Fibroblast of the aortic adventitia (primary cell): Measurements from ENCODE around the gene ZNF79. TPM values are rescaled to one million over a fixed set of nuclear protein-coding genes. Genes with fewer than 3 reads are reported as not detected.

Source experiments
- DNase-seq: peaks from one replicate; pipeline ENCODE4 v3.0.0-alpha.2; 2010; ENCODE audit warnings: low read depth
- H3K4me3 ChIP-seq: 2 replicates; pipeline ENCODE4 v1.5.1; 2011; ENCODE audit warnings: low read depth, mild to moderate bottlenecking, control low read depth, low read length, moderate library complexity
- small RNA-seq: library from RNA; depleted of rRNA; stranded (forward); fragments of <200 nt; gene quantifications from one replicate; pipeline ENCODE3, GENCODE V24; 2012
- total RNA-seq: library from RNA; depleted of rRNA; stranded (reverse); fragments of >200 nt; gene quantifications from 2 replicates; pipeline ENCODE4 v1.2.3, GENCODE V29; 2012; ENCODE audit warnings: low replicate concordance
- TF ChIP-seq, protein P1 (sequence below): IDR thresholded peaks from 2 replicates; pipeline ENCODE4 v1.5.1; 2011; ENCODE audit warnings: mild to moderate bottlenecking, low read length, control low read depth, inconsistent platforms; ENCODE audit not compliant: insufficient read depth

Gene ZNF79
- total RNA-seq, 1 donor = 10.2 TPM

DNA sequence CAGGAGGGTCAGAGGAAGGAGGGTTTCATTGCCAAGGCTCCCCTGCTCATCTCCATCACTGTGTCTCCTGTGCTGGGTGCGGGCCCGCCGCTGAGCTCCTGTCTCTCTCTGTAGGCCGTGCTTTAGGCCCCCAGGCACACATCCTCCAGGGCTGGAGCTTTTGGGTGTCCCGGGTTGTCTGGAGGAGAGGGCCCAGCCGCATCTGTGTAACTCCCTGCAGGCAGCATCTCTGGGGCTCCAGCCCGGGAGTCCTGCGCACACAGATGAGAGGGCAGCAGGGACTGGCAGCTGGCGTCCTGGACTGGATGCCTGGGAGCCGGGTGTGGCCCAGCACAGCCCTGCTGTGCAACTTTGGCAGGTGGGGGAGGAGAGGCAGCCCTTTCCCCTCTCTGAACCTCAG, 67.3 kb downstream of the ZNF79 start:
- no peak for DNase-seq
- TF ChIP-seq, protein P1, sequence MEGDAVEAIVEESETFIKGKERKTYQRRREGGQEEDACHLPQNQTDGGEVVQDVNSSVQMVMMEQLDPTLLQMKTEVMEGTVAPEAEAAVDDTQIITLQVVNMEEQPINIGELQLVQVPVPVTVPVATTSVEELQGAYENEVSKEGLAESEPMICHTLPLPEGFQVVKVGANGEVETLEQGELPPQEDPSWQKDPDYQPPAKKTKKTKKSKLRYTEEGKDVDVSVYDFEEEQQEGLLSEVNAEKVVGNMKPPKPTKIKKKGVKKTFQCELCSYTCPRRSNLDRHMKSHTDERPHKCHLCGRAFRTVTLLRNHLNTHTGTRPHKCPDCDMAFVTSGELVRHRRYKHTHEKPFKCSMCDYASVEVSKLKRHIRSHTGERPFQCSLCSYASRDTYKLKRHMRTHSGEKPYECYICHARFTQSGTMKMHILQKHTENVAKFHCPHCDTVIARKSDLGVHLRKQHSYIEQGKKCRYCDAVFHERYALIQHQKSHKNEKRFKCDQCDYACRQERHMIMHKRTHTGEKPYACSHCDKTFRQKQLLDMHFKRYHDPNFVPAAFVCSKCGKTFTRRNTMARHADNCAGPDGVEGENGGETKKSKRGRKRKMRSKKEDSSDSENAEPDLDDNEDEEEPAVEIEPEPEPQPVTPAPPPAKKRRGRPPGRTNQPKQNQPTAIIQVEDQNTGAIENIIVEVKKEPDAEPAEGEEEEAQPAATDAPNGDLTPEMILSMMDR = no peak
- H3K4me3 ChIP-seq = no peak overlapping the region

DNA sequence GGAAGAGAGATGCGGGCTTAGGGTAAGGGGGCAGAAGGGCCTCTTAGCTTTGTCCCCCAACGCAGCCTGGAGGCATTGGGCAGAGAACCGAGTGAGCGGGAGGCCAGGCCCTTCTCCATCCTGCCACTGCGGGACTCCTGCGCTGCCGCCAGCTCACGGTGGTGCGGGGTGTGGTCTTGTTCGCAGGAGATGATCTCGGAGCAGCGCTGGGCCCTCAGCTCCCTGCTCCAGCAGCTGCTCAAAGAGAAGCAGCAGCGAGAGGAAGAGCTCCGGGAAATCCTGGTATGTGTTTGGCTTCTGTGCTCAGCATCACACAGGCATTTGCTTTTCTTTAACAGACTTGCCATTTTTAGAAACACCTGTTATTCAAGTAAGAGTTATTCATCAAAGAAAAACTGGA, 68.4 kb downstream of the ZNF79 start:
- TF ChIP-seq, protein P1 = no peak
- no peak overlapping the region for H3K4me3 ChIP-seq
- DNase-seq = no peak

DNA sequence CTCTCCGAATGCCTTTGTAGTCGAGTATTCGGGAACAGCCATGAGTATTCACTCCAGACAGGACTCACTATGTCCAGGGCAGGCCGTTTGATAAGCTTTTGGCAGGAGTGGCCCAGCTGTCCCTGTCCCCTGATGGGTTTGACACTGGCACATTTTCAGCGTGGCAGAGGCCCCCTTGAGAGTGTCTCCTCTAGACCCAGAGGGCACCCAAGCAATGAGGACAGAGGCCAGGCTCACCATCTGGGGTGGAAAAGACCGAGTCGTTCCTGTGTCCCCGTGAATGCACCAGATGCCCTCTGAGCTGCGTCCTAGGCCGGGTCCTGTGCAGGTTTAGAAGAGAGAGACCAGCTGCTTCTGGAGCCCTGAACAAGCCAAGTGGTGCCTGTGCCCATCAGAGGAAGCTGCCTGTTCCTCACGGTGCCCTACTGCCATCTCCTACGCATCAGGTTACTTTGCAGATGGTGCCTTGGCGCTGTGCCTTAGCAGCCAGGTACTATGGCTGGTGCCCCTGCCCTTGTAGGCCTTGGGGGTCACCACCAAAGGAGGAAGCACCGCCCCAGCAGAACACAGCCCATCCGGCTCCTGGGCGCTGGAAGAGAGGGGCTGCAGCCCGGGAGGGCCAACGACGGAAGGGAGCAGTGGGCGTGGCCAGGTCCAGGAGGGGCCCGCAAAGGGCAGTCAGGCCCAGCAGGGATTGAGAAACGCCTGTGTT, 69.6 kb downstream of the ZNF79 start:
- no peak for DNase-seq
- TF ChIP-seq, protein P1 = no peak
- no peak overlapping the region for H3K4me3 ChIP-seq

DNA sequence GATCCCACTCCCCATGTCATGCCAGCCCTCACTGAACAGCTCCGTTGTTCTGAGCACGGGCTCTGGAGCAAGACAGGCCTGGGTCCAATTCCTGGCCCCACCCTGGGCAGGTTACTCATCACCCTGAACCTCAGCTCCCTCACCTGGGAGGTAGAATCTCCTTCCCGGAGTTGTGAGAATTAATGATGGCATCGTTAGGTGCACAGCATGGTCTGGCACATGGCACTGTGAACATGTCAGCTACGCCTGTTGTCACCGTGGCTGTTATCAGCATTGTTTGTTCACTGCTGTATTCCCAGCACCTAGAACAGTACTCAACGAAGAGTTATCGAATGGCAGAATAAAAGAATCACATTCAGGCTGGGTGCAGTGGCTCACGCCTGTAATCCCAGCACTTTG, 70.1 kb downstream of the ZNF79 start:
- no peak for DNase-seq
- TF ChIP-seq, protein P1 = no peak

More for the DNA sequence above, 70.1 kb downstream of the ZNF79 start:
- H3K4me3 ChIP-seq = no peak overlapping the region

Small RNA genes within 50 kb of the gene (small RNA-seq; reads per million reads assigned to genes)
- gene RF00019 (not detected), gene SNORA65 (586 reads per million, percentile 99 among the genes with 10 or more reads in this experiment)

Other genes starting within 250 kb of the ZNF79 start
- 1.1 and 2.5 TPM in 2 replicates for gene GARNL3, start 159.6 kb upstream of the ZNF79 start, total RNA-seq
- 5.5 TPM in 1 of 2 replicates, not detected in the other for gene SLC2A8, start 27.2 kb upstream of the ZNF79 start, total RNA-seq
- gene RPL12, start 27.0 kb downstream of the ZNF79 start, total RNA-seq = 511 and 2,619 TPM in 2 replicates
- gene LRSAM1, start 27.1 kb downstream of the ZNF79 start, total RNA-seq = 12.9 and 15.3 TPM in 2 replicates
- 25.5 and 40.6 TPM in 2 replicates for gene STXBP1, start 187.9 kb downstream of the ZNF79 start, total RNA-seq